ENCODE data around the gene CELSR1.
"Not testable (repeated sequence)": the region's sequence is repeated elsewhere in the genome, so short reads cannot be mapped to it uniquely, and the experiment has no call there.

The CELSR1 gene

DNA sequence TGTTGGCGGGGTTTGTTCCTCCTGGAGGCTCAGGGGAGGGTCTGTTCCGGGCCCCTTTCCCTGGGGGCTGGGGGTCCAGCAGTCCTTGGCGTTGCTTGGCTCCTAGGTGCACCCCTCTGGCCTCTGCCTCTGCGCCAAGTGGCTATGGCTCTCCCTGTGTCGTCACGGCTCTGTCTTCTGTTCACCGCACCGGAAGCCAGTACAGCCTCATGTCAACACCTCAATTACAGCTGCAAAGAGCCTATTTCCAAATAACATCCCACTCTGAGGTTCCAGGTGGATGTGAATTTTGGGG is 64.8 kb downstream of the CELSR1 start:
- no peak overlapping the region for H3K4me3 ChIP-seq (ENCODE audit: low read length)
- TF ChIP-seq, protein P1, sequence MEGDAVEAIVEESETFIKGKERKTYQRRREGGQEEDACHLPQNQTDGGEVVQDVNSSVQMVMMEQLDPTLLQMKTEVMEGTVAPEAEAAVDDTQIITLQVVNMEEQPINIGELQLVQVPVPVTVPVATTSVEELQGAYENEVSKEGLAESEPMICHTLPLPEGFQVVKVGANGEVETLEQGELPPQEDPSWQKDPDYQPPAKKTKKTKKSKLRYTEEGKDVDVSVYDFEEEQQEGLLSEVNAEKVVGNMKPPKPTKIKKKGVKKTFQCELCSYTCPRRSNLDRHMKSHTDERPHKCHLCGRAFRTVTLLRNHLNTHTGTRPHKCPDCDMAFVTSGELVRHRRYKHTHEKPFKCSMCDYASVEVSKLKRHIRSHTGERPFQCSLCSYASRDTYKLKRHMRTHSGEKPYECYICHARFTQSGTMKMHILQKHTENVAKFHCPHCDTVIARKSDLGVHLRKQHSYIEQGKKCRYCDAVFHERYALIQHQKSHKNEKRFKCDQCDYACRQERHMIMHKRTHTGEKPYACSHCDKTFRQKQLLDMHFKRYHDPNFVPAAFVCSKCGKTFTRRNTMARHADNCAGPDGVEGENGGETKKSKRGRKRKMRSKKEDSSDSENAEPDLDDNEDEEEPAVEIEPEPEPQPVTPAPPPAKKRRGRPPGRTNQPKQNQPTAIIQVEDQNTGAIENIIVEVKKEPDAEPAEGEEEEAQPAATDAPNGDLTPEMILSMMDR (IDR thresholded peaks at IDR 0.05; ENCODE audit: insufficient read depth, low read depth, low read length, missing control alignments): no peak
- DNase-seq (ENCODE audit: low read depth): no peak

- TF ChIP-seq, protein P1 (IDR thresholded peaks at IDR 0.05; ENCODE audit: insufficient read depth, low read depth, low read length, missing control alignments): no peak
- DNase-seq (ENCODE audit: low read depth): peak; percentile 51
- H3K4me3 ChIP-seq (ENCODE audit: low read length): no peak overlapping the region
Observed at GRCh38 chr22:46471901-46472721, 65.3 kb downstream of the CELSR1 start.

DNA sequence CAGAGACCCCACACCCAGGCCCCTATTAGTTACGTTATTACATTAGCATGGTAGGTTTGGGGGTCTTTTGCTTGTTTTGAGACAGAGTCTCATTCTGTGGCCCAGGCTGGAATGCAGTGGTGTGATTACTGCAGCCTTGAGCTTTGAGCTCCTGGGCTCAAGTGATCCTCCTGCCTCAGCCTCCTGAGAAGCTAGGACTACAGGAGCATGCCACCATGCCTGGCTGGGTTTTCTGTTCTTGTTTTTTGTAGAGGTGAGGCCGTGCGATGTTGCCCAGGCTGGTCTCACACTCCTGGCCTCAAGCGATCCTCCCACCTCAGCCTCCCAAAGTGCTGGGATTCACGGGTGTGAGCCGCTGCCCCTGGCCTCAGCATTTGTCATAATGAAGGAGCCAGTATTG is 66.1 kb downstream of the CELSR1 start:
- not testable (repeated sequence) for DNase-seq (ENCODE audit: low read depth); H3K4me3 ChIP-seq (ENCODE audit: low read length)

DNA sequence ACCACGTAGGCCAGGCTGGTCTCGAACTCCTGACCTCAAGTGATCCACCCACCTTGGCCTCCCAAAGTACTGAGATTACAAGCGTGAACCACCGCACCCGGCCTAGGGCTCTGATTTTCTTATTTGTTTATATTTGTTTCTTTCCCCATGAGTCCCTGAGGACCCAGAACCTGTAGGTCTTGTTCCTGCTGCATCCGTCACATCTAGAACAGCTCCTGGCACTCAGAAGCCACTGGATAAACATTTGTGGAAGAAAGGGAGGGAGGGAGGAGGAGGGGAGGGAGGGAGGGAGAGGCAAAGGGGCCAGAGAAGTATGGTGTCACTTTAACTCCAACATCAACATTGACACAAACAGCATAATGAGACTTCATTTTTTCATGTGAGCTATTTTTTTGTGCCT is 67.7 kb downstream of the CELSR1 start:
- DNase-seq (ENCODE audit: low read depth): no peak
- TF ChIP-seq, protein P1 (IDR thresholded peaks at IDR 0.05; ENCODE audit: insufficient read depth, low read depth, low read length, missing control alignments): no peak
- H3K4me3 ChIP-seq (ENCODE audit: low read length): no peak overlapping the region

DNA sequence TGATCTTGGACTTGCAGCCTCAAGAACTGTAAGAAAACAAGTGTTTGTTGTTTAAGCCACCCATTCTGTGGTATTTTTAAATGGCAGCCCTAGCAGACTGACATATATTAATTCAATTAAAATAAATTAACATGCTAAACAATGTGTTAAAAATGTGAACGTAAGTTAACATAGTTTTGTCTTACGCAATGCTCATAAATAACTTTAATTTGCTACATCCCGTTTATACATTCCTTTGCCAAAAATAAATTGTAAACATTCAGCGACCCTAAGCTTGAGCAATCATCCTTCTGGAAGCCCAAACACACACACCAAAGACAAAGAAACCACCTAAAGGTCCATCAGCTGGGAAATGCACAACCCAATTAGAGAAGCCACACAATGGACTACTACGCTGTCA is 70.4 kb downstream of the CELSR1 start:
- H3K4me3 ChIP-seq (ENCODE audit: low read length): no peak overlapping the region
- DNase-seq (ENCODE audit: low read depth): no peak
- TF ChIP-seq, protein P1 (IDR thresholded peaks at IDR 0.05; ENCODE audit: insufficient read depth, low read depth, low read length, missing control alignments): no peak

DNA sequence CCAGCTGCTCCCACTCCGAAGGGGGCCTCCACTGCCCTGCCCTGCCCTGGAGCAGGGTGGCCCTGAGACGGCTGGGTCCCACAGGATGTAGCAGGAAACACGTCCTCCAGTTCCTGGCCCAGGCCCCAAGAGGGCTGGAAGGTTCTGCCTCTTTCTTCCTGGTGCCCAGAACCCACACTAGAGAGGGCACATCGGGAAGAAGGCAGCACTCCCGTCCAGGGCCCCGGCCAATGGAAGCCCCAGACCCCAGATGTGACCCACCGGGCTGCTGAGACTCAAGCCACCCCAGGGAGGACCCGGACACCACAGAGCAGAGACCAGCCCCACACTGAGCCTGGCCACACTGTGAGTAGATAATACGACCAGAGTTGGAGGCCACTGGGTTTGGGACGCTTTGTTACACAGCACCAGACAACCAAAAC is 71.2 kb downstream of the CELSR1 start:
- no peak for DNase-seq (ENCODE audit: low read depth)
- H3K4me3 ChIP-seq (ENCODE audit: low read length): no peak overlapping the region
- TF ChIP-seq, protein P1 (IDR thresholded peaks at IDR 0.05; ENCODE audit: insufficient read depth, low read depth, low read length, missing control alignments): no peak

- TF ChIP-seq, protein P1 (IDR thresholded peaks at IDR 0.05; ENCODE audit: insufficient read depth, low read depth, low read length, missing control alignments): no peak
- H3K4me3 ChIP-seq (ENCODE audit: low read length): no peak overlapping the region
- DNase-seq (ENCODE audit: low read depth): no peak
Observed at GRCh38 chr22:46465793-46466192, 71.6 kb downstream of the CELSR1 start.
